ENCODE results near the gene LPAR4.
"Not testable (repeated sequence)": the region's sequence is repeated elsewhere in the genome, so short reads cannot be mapped to it uniquely, and the experiment has no call there.

Gene LPAR4

GRCh38 chrX:78747489-78747888, at the start of gene LPAR4:
Gene LPAR4, plus strand, starts transcription at chrX:78747720. Its CDS starts 7,150 bp downstream, at chrX:78754870.
- no peak for DNase-seq (ENCODE audit: low spot score)

- no peak for DNase-seq (ENCODE audit: low spot score)
Measured at GRCh38 chrX:78706071-78706470, 41.4 kb upstream of the LPAR4 start.

- DNase-seq (ENCODE audit: low spot score) = no peak
Measured at GRCh38 chrX:78708262-78708661, 39.3 kb upstream of the LPAR4 start.

- no peak for DNase-seq (ENCODE audit: low spot score)
Measured at GRCh38 chrX:78708816-78709215, 38.7 kb upstream of the LPAR4 start.

GRCh38 chrX:78710171-78710570, 37.3 kb upstream of the LPAR4 start:
- DNase-seq (ENCODE audit: low spot score) = no peak

- DNase-seq (ENCODE audit: low spot score) = no peak
Measured at GRCh38 chrX:78712336-78712735, 35.2 kb upstream of the LPAR4 start.

GRCh38 chrX:78725287-78725686, 22.2 kb upstream of the LPAR4 start:
- DNase-seq (ENCODE audit: low spot score) = no peak

GRCh38 chrX:78746496-78746895, 1.0 kb upstream of the LPAR4 start:
- DNase-seq (ENCODE audit: low spot score) = no peak

- DNase-seq (ENCODE audit: low spot score) = no peak
Measured at GRCh38 chrX:78747971-78748370, 451 bp downstream of the LPAR4 start.

- no peak for DNase-seq (ENCODE audit: low spot score)
Measured at GRCh38 chrX:78748846-78749245, 1.3 kb downstream of the LPAR4 start.

- no peak for DNase-seq (ENCODE audit: low spot score)
Measured at GRCh38 chrX:78753571-78753970, 6.1 kb downstream of the LPAR4 start.

GRCh38 chrX:78754917-78755316, 7.4 kb downstream of the LPAR4 start:
- no peak for DNase-seq (ENCODE audit: low spot score)

GRCh38 chrX:78759081-78759480, 11.6 kb downstream of the LPAR4 start:
- DNase-seq (ENCODE audit: low spot score) = no peak

- no peak for DNase-seq (ENCODE audit: low spot score)
Measured at GRCh38 chrX:78769101-78769755, 21.7 kb downstream of the LPAR4 start.

GRCh38 chrX:78769946-78770345, 22.4 kb downstream of the LPAR4 start:
- DNase-seq (ENCODE audit: low spot score) = no peak

GRCh38 chrX:78796916-78797315, 49.4 kb downstream of the LPAR4 start:
- no peak for DNase-seq (ENCODE audit: low spot score)

GRCh38 chrX:78800114-78800513, 52.6 kb downstream of the LPAR4 start:
- DNase-seq (ENCODE audit: low spot score) = no peak

- no peak for DNase-seq (ENCODE audit: low spot score)
Measured at GRCh38 chrX:78800694-78801093, 53.2 kb downstream of the LPAR4 start.

GRCh38 chrX:78801522-78801921, 54.0 kb downstream of the LPAR4 start:
- no peak for DNase-seq (ENCODE audit: low spot score)

GRCh38 chrX:78802526-78802925, 55.0 kb downstream of the LPAR4 start:
- not testable (repeated sequence) for DNase-seq (ENCODE audit: low spot score)
